CD4-positive, alpha-beta T cell treated with Interleukin-17A for 1 hour (primary cell): ENCODE results near the gene TTF1.

ENCODE experiments used
- DNase-seq: peaks from one replicate; pipeline ENCODE4 v3.0.0-alpha.2; 2020

The TTF1 gene

GRCh38 chr9:132356324-132356924, 50.2 kb downstream of the TTF1 start:
- DNase-seq, result no peak

GRCh38 chr9:132354637-132355355, 51.8 kb downstream of the TTF1 start, which contains the start of gene SETX:
TSS of gene SETX (minus strand) at chr9:132354986. CDS start at chr9:132349428, 5,558 bp downstream.
- peak; percentile 96 for DNase-seq

GRCh38 chr9:132351404-132352045, 55.1 kb downstream of the TTF1 start:
- DNase-seq, result no peak

GRCh38 chr9:132350861-132351315, 55.8 kb downstream of the TTF1 start:
- DNase-seq, result peak; percentile 57

DNA sequence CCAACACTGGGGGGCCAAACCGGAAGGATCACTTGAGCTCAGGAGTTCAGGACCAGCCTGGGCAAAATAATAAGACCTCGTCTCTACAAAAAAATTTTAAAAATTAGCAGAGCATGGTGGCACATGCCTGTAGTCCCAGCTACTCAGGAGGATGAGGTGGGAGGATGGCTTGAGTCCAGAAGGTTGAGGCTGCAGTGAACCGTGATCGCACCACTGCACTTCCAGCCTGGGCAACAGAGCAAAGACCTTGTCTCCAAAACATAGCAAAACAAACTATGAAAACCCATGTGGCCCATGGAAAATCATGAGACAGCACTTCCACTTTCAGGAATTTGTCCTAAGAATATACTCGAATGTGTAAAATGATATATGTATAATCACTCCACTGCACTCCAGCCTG, 58.0 kb downstream of the TTF1 start:
- DNase-seq, result no peak

GRCh38 chr9:132346177-132346576, 60.5 kb downstream of the TTF1 start:
- DNase-seq, result no peak

GRCh38 chr9:132341177-132341840, 65.3 kb downstream of the TTF1 start:
- no peak for DNase-seq

GRCh38 chr9:132334364-132334763, 72.3 kb downstream of the TTF1 start:
- no peak for DNase-seq

DNA sequence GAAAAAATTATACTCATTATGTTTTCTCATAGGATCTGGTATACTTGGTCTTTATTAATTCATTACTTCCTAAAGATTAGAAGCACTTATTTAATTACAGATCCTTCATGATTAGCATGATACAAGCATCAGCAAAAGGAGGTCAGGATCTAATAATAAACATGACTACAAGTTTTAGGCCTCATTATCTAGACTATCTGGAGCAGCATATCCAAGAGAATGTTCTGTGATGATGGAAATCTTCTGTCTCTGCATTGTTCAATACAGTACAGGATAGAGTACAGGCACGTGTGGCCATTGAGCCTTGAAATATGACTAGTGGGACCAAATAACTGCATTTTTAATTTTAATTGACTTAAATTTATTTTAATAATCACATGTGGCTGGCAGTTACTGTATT, 73.1 kb downstream of the TTF1 start:
- no peak for DNase-seq

DNA sequence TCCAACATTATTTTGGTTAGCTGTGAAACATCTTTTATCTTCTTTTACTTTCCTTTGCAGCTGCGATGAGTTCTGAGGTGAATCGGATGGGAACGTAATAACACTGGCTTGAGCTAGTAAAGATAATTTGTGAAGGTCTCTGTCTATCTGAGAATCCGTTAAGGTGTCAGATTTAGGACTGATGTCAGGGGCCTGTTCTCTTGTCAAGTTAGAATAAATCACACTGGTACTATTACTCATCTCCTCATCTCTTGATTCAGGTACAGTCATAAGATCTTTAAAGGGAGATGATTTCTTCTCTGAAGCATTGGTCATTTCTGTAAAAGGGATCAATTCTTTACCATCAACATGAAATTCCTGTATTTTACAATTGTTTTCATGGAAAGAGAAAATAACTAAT, 78.1 kb downstream of the TTF1 start:
- no peak for DNase-seq

GRCh38 chr9:132327537-132327936, 79.1 kb downstream of the TTF1 start:
- no peak for DNase-seq
